CD14-positive monocyte (primary cell): Measurements from ENCODE around the gene CASK. TPM values are rescaled to one million over a fixed set of nuclear protein-coding genes. Genes with fewer than 3 reads are reported as not detected.

Source experiments
- DNase-seq, 3 donors: peaks; one replicate each; pipeline ENCODE4 v3.0.0-alpha.2; 2011 to 2022
- H2AFZ ChIP-seq: 2 replicates; pipeline ENCODE4 v1.6.0; 2012; ENCODE audit warnings: mild to moderate bottlenecking, low read depth, low read length, inconsistent platforms; ENCODE audit not compliant: insufficient read depth, poor library complexity, severe bottlenecking
- H3K27ac ChIP-seq, 2 donors: 1 replicate in 1 of 2; 2 replicates in 1 of 2; pipeline ENCODE4 v1.5.1; 2012 to 2013; ENCODE audit warnings: low read length in 2 of 2, control low read depth in 1 of 2, inconsistent platforms in 1 of 2, low read depth in 1 of 2, mild to moderate bottlenecking in 1 of 2
- H3K27me3 ChIP-seq, 2 donors: one replicate each; pipeline versions ENCODE4 v1.6.0 to v1.6.1; 2011 to 2013; ENCODE audit warnings: low read length in 2 of 2; ENCODE audit not compliant: control insufficient read depth in 2 of 2, insufficient read depth in 2 of 2
- H3K36me3 ChIP-seq, 2 donors: replicated peaks in 1 of 2; 1 replicate in 1 of 2; 2 replicates in 1 of 2; pipeline versions ENCODE4 v1.5.1 to v1.6.1; 2012 to 2013; ENCODE audit warnings: low read length in 2 of 2, control low read depth in 1 of 2, inconsistent platforms in 1 of 2, mild to moderate bottlenecking in 1 of 2; ENCODE audit not compliant: insufficient read depth in 2 of 2, control insufficient read depth in 1 of 2
- H3K4me1 ChIP-seq, 2 donors: 1 replicate in 1 of 2; 2 replicates in 1 of 2; pipeline versions ENCODE4 v1.5.1 to v1.6.1; 2012 to 2013; ENCODE audit warnings: low read length in 2 of 2, control low read depth in 1 of 2, inconsistent platforms in 1 of 2, mild to moderate bottlenecking in 1 of 2, moderate library complexity in 1 of 2; ENCODE audit not compliant: insufficient read depth in 2 of 2, control insufficient read depth in 1 of 2
- H3K4me2 ChIP-seq: replicated peaks from 2 replicates; pipeline ENCODE3; 2012; ENCODE audit warnings: low read length, moderate library complexity, mild to moderate bottlenecking; ENCODE audit not compliant: poor library complexity, severe bottlenecking; ENCODE audit errors: extremely low read depth
- H3K4me3 ChIP-seq, 3 experiments: fragments of 200-600 bp in 1 of 3; sonication (generic) in 1 of 3; replicated peaks in 1 of 3; 1 replicate in 2 of 3; 2 replicates in 1 of 3; pipeline ENCODE4 v1.5.1; 2011 to 2013; ENCODE audit warnings: low read length in 3 of 3, mild to moderate bottlenecking in 3 of 3, control low read depth in 2 of 3, low read depth in 2 of 3, inconsistent platforms in 1 of 3, moderate library complexity in 1 of 3
- H3K79me2 ChIP-seq: 2 replicates; pipeline ENCODE4 v1.6.0; 2012; ENCODE audit warnings: mild to moderate bottlenecking, control low read depth, inconsistent platforms, low read length, moderate library complexity; ENCODE audit not compliant: insufficient read depth
- H3K9ac ChIP-seq: 2 replicates; pipeline ENCODE4 v1.6.0; 2017; ENCODE audit warnings: low read length, mild to moderate bottlenecking; ENCODE audit not compliant: insufficient read depth, poor library complexity, severe bottlenecking
- H3K9me3 ChIP-seq, 2 donors: replicated peaks in 1 of 2; 1 replicate in 1 of 2; 2 replicates in 1 of 2; pipeline versions ENCODE4 v1.5.1 to v1.6.1; 2012 to 2013; ENCODE audit warnings: low read length in 2 of 2, control low read depth in 1 of 2; ENCODE audit not compliant: control insufficient read depth in 1 of 2, insufficient read depth in 1 of 2
- H4K20me1 ChIP-seq: 2 replicates; pipeline ENCODE4 v1.6.0; 2012; ENCODE audit warnings: mild to moderate bottlenecking, low read length, control low read depth, moderate library complexity; ENCODE audit not compliant: insufficient read depth
- H3K27ac Mint-ChIP-seq, 7 donors: one replicate each; pipeline ENCODE4 v1.8.0; 2020; ENCODE audit warnings: mild to moderate bottlenecking in 7 of 7, mixed read lengths in 7 of 7, moderate library complexity in 6 of 7, inconsistent platforms in 2 of 7
- H3K27me3 Mint-ChIP-seq, 3 donors: one replicate each; pipeline ENCODE4 v1.8.0; 2021 to 2022; ENCODE audit warnings: low read depth in 3 of 3, mild to moderate bottlenecking in 3 of 3, mixed read lengths in 3 of 3, moderate library complexity in 3 of 3, inconsistent platforms in 1 of 3
- H3K36me3 Mint-ChIP-seq, 2 donors: one replicate each; pipeline ENCODE4 v1.8.0; 2020; ENCODE audit warnings: mixed read lengths in 2 of 2, inconsistent platforms in 1 of 2, mild to moderate bottlenecking in 1 of 2
- H3K4me1 Mint-ChIP-seq: one replicate; pipeline ENCODE4 v1.8.0; 2020; ENCODE audit warnings: mild to moderate bottlenecking, mixed read lengths
- H3K4me3 Mint-ChIP-seq, 2 donors: one replicate each; pipeline ENCODE4 v1.8.0; 2020; ENCODE audit warnings: mild to moderate bottlenecking in 2 of 2, mixed read lengths in 2 of 2, moderate library complexity in 1 of 2
- H3K9me3 Mint-ChIP-seq, 7 donors: one replicate each; pipeline ENCODE4 v1.8.0; 2020 to 2022; ENCODE audit warnings: mixed read lengths in 7 of 7, mild to moderate bottlenecking in 6 of 7, moderate library complexity in 6 of 7, inconsistent platforms in 2 of 7
- CTCF ChIP-seq: fragments of 200-600 bp; IDR thresholded peaks from one replicate; pipeline ENCODE4 v1.8.0; 2022; ENCODE audit warnings: antibody characterized with exemption, mild to moderate bottlenecking
- WGBS: methylation state at CpG from one replicate; pipeline ENCODE4 v1.1.5; 2013; ENCODE audit warnings: missing lambda C conversion rate; ENCODE audit not compliant: insufficient coverage; 5-methylcytosine and 5-hydroxymethylcytosine counted together
- intact Hi-C, 2 donors: fragments of 100-400 bp; cut with micrococcal nuclease; formaldehyde crosslinking; loops; one replicate each; pipeline versions ENCODE4 v1.15.0 to v1.15.1; 2023
- polyA plus RNA-seq, 3 donors: library from polyadenylated mRNA; depleted of rRNA in 1 of 3; unstranded in 2 of 3; stranded (reverse) in 1 of 3; fragments of 300-500 nt in 2 of 3; fragments of >200 nt in 1 of 3; fragmentation: Illumina TruSeq in 2 of 3; gene quantifications; 1 replicate in 2 of 3; 2 replicates in 1 of 3; pipeline ENCODE4 v1.2.3, GENCODE V29; 2012 to 2021

The CASK gene
- polyA plus RNA-seq, 3 donors, result 0.48 to 7.4 (median 2.5) TPM

DNA sequence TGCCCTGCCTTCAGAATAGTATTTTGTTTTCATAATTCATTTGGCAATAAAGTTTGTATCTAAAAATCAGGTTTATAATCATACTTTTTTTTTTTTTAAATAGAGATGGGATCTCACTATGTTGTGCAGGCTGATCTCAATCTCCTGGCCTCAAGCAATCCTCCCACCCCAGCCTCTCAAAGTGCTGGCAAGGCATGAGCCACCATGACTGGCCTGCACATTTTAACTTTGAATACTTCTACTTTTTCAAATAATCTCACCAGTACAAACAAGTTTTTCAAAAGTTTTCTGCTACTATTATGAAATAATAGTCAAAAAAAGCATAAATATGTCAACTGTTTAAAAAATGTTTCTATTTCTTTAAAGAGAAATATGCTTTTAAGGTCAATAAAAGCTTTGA, 304.1 kb downstream of the CASK start:
- Histone ChIP-seq H3K27ac (no peak overlapping the region), H3K9ac (no peak overlapping the region), H3K79me2 (no peaks in the 10 kb centered on the region), H3K27me3 (no peaks in the 10 kb centered on the region), H3K4me2 (no peak overlapping the region), H3K4me1 (peaks cover 0 to 2% of the 10 kb centered on the region in 2 donors), H2AFZ (no peak overlapping the region), H4K20me1 (no peaks in the 10 kb centered on the region), H3K4me3 (no peak overlapping the region), H3K9me3 (no peaks in the 10 kb centered on the region), H3K36me3 (no peaks in the 10 kb centered on the region)
- no peak for TF ChIP-seq CTCF
- Mint-ChIP-seq H3K27me3 (peaks cover 0 to 1% (median 0%) of the 10 kb centered on the region in 3 donors), H3K9me3 (no peaks in the 10 kb centered on the region), H3K4me1 (peaks cover 6% of the 10 kb centered on the region), H3K4me3 (no peak overlapping the region), H3K27ac (no peak overlapping the region), H3K36me3 (peaks cover 0 to 4% of the 10 kb centered on the region in 2 donors)
- intact Hi-C loops, result no loop called here
- no peak for DNase-seq

- no peak overlapping the region for H3K4me3 ChIP-seq
- H3K27me3 Mint-ChIP-seq, result peaks cover 0 to 1% (median 0%) of the 10 kb centered on the region in 3 donors
- no peak overlapping the region for H2AFZ ChIP-seq
- H3K9ac ChIP-seq, result no peak overlapping the region
- H3K9me3 Mint-ChIP-seq, result peaks cover 0 to 3% (median 0%) of the 10 kb centered on the region in 7 donors
- no peak overlapping the region for H3K4me3 Mint-ChIP-seq
- peaks cover 2% of the 10 kb centered on the region for H3K4me1 Mint-ChIP-seq
- no peak overlapping the region for H3K4me2 ChIP-seq
- no peak for TF ChIP-seq CTCF
- no peaks in the 10 kb centered on the region for H3K27me3 ChIP-seq
- no peak overlapping the region for H3K27ac ChIP-seq
- peak overlapping the region in 1 of 7 donors; percentile 50 for H3K27ac Mint-ChIP-seq
- H3K79me2 ChIP-seq, result no peaks in the 10 kb centered on the region
- no peaks in the 10 kb centered on the region for H3K36me3 Mint-ChIP-seq
- no peaks in the 10 kb centered on the region for H3K9me3 ChIP-seq
- no peak for DNase-seq
- intact Hi-C loops, result no loop called here
- no peaks in the 10 kb centered on the region for H3K4me1 ChIP-seq
- WGBS, result no CpG with 5 or more reads among the region's 3 CpGs
- no peaks in the 10 kb centered on the region for H3K36me3 ChIP-seq
- H4K20me1 ChIP-seq, result no peaks in the 10 kb centered on the region
These were observed 306.4 kb downstream of the CASK start for GRCh38 chrX:41616935-41617334.
